ENCODE measurements around the gene SYCE3. TPM values are rescaled to one million over a fixed set of nuclear protein-coding genes. Genes with fewer than 3 reads are reported as not detected.
A peak's percentile ranks its signal among the peaks of the same experiment; 100 is the strongest.

SYCE3 gene
- polyA plus RNA-seq, 3 donors: 1.9 to 3.1 TPM; not detected in 1

DNA sequence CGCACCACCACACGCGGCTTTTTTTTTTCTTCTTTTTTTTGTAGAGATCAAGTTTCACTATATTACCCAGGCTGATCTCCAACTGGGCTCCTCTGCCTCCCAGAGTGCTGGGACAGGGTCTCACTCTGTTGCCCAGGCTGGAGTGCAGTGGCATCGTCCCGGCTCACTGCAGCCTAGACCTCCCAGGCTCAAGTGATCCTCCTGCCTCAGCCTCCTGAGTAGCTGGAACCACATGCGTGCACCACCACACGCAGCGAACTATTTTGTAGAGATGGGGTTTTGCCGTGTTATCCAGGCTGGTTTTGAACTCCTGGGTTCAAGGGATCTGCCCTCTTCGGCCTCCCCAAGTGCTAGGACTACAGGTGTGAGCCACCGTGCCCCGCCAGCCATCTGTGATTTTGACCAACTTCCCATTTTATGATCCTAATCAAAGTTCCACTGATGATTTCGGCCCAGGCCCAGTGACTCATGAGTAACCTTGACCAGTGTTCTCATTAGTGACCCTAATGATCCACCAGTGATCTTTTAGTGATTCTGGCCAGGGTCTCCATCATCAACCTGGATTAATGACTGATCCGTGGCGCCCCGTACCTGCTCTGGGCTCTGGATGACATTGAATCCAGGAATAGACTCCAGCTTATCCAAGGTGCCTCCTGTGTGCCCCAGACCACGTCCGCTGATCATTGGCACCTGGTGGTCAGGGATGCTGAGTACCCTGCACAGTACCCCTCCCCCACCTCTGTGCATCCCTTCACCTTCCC lies 34.6 kb downstream of the SYCE3 start:
- no peaks in the 10 kb centered on the region for H3K27me3 Mint-ChIP-seq (ENCODE audit: low read depth in 3 of 3)
- H3K9ac ChIP-seq (ENCODE audit: insufficient read depth, low read length, poor library complexity, severe bottlenecking): peak overlapping the region; percentile 100
- intact Hi-C loops (cut with micrococcal nuclease): loop anchor here (2.0 to 5.0 kb wide), 5 partner anchors 19 to 94 kb away; partner anchors contain the start of genes CHKB (in 2 of the 2), NCAPH2 (in 2 of the 2) and SYCE3 (in 2 of the 2)

More for the DNA sequence above, 34.6 kb downstream of the SYCE3 start:
- Mint-ChIP-seq H3K4me1 (peaks cover 36% of the 10 kb centered on the region), H3K36me3 (peaks cover 36 to 42% of the 10 kb centered on the region in 2 donors), H3K4me3 (peak overlapping the region; percentile 91 to 95), H3K27ac (peak overlapping the region; percentile 94 to 100 (median 97)), H3K9me3 (no peaks in the 10 kb centered on the region)
- peaks cover 27 to 34% of the 10 kb centered on the region in 2 donors for H3K36me3 ChIP-seq (replicated peaks in 1 of 2; ENCODE audit: control insufficient read depth in 1 of 2, insufficient read depth in 2 of 2, low read length in 2 of 2)
- peak overlapping the region; percentile 100 for H3K27ac ChIP-seq (ENCODE audit: low read depth in 1 of 2, low read length in 2 of 2)
- H2AFZ ChIP-seq (ENCODE audit: insufficient read depth, low read depth, low read length, poor library complexity, severe bottlenecking): no peak overlapping the region
- H3K4me3 ChIP-seq (replicated peaks in 1 of 3; ENCODE audit: low read depth in 2 of 3, low read length in 3 of 3): peak overlapping the region; percentile 72 to 99 (median 73)
- H3K27me3 ChIP-seq (ENCODE audit: control insufficient read depth in 2 of 2, insufficient read depth in 2 of 2, low read length in 2 of 2): no peaks in the 10 kb centered on the region
- peaks cover 53 to 81% of the 10 kb centered on the region in 2 donors for H3K4me1 ChIP-seq (ENCODE audit: control insufficient read depth in 1 of 2, insufficient read depth in 2 of 2, low read length in 2 of 2)
- peak in 2 of 3 donors; percentile 48 to 57 for DNase-seq
- TF ChIP-seq, protein P1, sequence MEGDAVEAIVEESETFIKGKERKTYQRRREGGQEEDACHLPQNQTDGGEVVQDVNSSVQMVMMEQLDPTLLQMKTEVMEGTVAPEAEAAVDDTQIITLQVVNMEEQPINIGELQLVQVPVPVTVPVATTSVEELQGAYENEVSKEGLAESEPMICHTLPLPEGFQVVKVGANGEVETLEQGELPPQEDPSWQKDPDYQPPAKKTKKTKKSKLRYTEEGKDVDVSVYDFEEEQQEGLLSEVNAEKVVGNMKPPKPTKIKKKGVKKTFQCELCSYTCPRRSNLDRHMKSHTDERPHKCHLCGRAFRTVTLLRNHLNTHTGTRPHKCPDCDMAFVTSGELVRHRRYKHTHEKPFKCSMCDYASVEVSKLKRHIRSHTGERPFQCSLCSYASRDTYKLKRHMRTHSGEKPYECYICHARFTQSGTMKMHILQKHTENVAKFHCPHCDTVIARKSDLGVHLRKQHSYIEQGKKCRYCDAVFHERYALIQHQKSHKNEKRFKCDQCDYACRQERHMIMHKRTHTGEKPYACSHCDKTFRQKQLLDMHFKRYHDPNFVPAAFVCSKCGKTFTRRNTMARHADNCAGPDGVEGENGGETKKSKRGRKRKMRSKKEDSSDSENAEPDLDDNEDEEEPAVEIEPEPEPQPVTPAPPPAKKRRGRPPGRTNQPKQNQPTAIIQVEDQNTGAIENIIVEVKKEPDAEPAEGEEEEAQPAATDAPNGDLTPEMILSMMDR (IDR thresholded peaks at IDR 0.05): no peak
- H4K20me1 ChIP-seq (ENCODE audit: insufficient read depth, low read length): peaks cover 66% of the 10 kb centered on the region
- H3K79me2 ChIP-seq (ENCODE audit: insufficient read depth, low read length): peaks cover 86% of the 10 kb centered on the region
- H3K4me2 ChIP-seq (replicated peaks; ENCODE audit: extremely low read depth, low read length, poor library complexity, severe bottlenecking): peak overlapping the region; percentile 95
- 84% methylated on average over 13 of the region's 18 CpGs for WGBS (ENCODE audit: insufficient coverage)
- no peaks in the 10 kb centered on the region for H3K9me3 ChIP-seq (replicated peaks in 1 of 2; ENCODE audit: control insufficient read depth in 1 of 2, insufficient read depth in 1 of 2, low read length in 2 of 2)

Data from CD14-positive monocyte (primary cell).